BLaER1 treated with 17β-estradiol and CSF1 and Interleukin-3, amounts not matched to agents 10 nM and 100 nM (cell line): ENCODE measurements around the gene DEAF1.

ENCODE experiments used
- H3K27ac ChIP-seq, 11 experiments: shearing (Covaris generic); formaldehyde crosslinking; 2 replicates each; pipeline ENCODE4 v1.8.1; 2022
- H3K27me3 ChIP-seq, 11 experiments: shearing (Covaris generic); formaldehyde crosslinking; 2 replicates each; pipeline ENCODE4 v1.8.1; 2022
- H3K36me3 ChIP-seq, 11 experiments: shearing (Covaris generic); formaldehyde crosslinking; 2 replicates each; pipeline ENCODE4 v1.8.1; 2022
- H3K4me1 ChIP-seq, 10 experiments: shearing (Covaris generic); formaldehyde crosslinking; 2 replicates each; pipeline ENCODE4 v1.8.1; 2022
- H3K4me2 ChIP-seq, 11 experiments: shearing (Covaris generic); formaldehyde crosslinking; 2 replicates each; pipeline ENCODE4 v1.8.1; 2022
- H3K4me3 ChIP-seq, 10 experiments: shearing (Covaris generic); formaldehyde crosslinking; 2 replicates each; pipeline ENCODE4 v1.8.1; 2022
- H3K9ac ChIP-seq, 11 experiments: shearing (Covaris generic); formaldehyde crosslinking; 2 replicates each; pipeline ENCODE4 v1.8.1; 2022
- H3K9me3 ChIP-seq, 11 experiments: shearing (Covaris generic); formaldehyde crosslinking; replicated peaks in 1 of 11; 2 replicates each; pipeline ENCODE4 v1.8.1; 2022
- H4K20me1 ChIP-seq, 11 experiments: shearing (Covaris generic); formaldehyde crosslinking; 2 replicates each; pipeline ENCODE4 v1.8.1; 2022
- Cebpa-rat ChIP-seq, 11 experiments: shearing (Covaris generic); IDR thresholded peaks; 2 replicates each; pipeline ENCODE4 v1.8.1; 2022

DEAF1 gene

GRCh38 chr11:724049-724777 is 29.2 kb upstream of the DEAF1 start:
- Histone ChIP-seq H3K9me3 (no peaks in the 10 kb centered on the region), H3K36me3 (no peaks in the 10 kb centered on the region), H4K20me1 (peaks cover 0 to 34% (median 16%) of the 10 kb centered on the region in 11 experiments; a peak in 18 of 22 replicates), H3K9ac (0 out of 22 replicates have a peak overlapping the region, but pooled peaks of 1 of the 11 experiments have one; percentile 3), H3K27ac (no peak overlapping the region), H3K4me2 (peak overlapping the region in 3 of 11 experiments; percentile 10 to 12 (median 12); a peak in 3 of 22 replicates), H3K4me1 (peaks cover 32 to 80% (median 64%) of the 10 kb centered on the region in 10 experiments), H3K4me3 (no peak overlapping the region), H3K27me3 (peaks cover 58 to 75% (median 67%) of the 10 kb centered on the region in 11 experiments)
- TF ChIP-seq Cebpa-rat (IDR thresholded peaks at IDR 0.05) = no peak

GRCh38 chr11:723120-723883 is 28.3 kb upstream of the DEAF1 start:
- H3K4me1 ChIP-seq = peaks cover 29 to 71% (median 55%) of the 10 kb centered on the region in 10 experiments
- H3K27me3 ChIP-seq = peaks cover 60 to 77% (median 69%) of the 10 kb centered on the region in 11 experiments
- no peak overlapping the region for H3K4me3 ChIP-seq
- 0 out of 22 replicates have a peak overlapping the region, but pooled peaks of 1 of the 11 experiments have one; percentile 3 for H3K9ac ChIP-seq
- H4K20me1 ChIP-seq = peaks cover 0 to 31% (median 16%) of the 10 kb centered on the region in 11 experiments; a peak in 18 of 22 replicates
- no peaks in the 10 kb centered on the region for H3K9me3 ChIP-seq
- no peak overlapping the region for H3K27ac ChIP-seq
- H3K36me3 ChIP-seq = no peaks in the 10 kb centered on the region
- no peak for TF ChIP-seq Cebpa-rat (IDR thresholded peaks at IDR 0.05)
- H3K4me2 ChIP-seq = peak overlapping the region in 9 of 11 experiments; percentile 6 to 53 (median 39); a peak in 10 of 22 replicates

GRCh38 chr11:722346-722811 is 27.4 kb upstream of the DEAF1 start:
- no peak for TF ChIP-seq Cebpa-rat (IDR thresholded peaks at IDR 0.05)
- H3K4me1 ChIP-seq = peaks cover 20 to 62% (median 46%) of the 10 kb centered on the region in 10 experiments
- peaks cover 60 to 73% (median 68%) of the 10 kb centered on the region in 11 experiments for H3K27me3 ChIP-seq
- peak overlapping the region; percentile 77 to 93 (median 88) for H3K4me2 ChIP-seq
- no peaks in the 10 kb centered on the region for H3K36me3 ChIP-seq
- H3K4me3 ChIP-seq = peak overlapping the region in 8 of 10 experiments; percentile 10 to 63 (median 51); a peak in 10 of 20 replicates
- H3K9ac ChIP-seq = 0 out of 22 replicates have a peak overlapping the region, but pooled peaks of 1 of the 11 experiments have one; percentile 29
- H4K20me1 ChIP-seq = peaks cover 0 to 31% (median 16%) of the 10 kb centered on the region in 11 experiments; a peak in 18 of 22 replicates
- no peaks in the 10 kb centered on the region for H3K9me3 ChIP-seq
- H3K27ac ChIP-seq = no peak overlapping the region

GRCh38 chr11:721741-722345 is 26.8 kb upstream of the DEAF1 start:
- H3K9me3 ChIP-seq = no peaks in the 10 kb centered on the region
- no peak for TF ChIP-seq Cebpa-rat (IDR thresholded peaks at IDR 0.05)
- peaks cover 57 to 68% (median 63%) of the 10 kb centered on the region in 11 experiments for H3K27me3 ChIP-seq
- peaks cover 0 to 31% (median 16%) of the 10 kb centered on the region in 11 experiments; a peak in 18 of 22 replicates for H4K20me1 ChIP-seq
- H3K4me2 ChIP-seq = peak overlapping the region; percentile 77 to 93 (median 88)
- H3K4me3 ChIP-seq = peak overlapping the region in 9 of 10 experiments; percentile 40 to 63 (median 51); a peak in 13 of 20 replicates
- H3K27ac ChIP-seq = no peak overlapping the region
- H3K36me3 ChIP-seq = no peaks in the 10 kb centered on the region
- 0 out of 22 replicates have a peak overlapping the region, but pooled peaks of 2 of the 11 experiments have one; percentile 29 to 51 for H3K9ac ChIP-seq
- H3K4me1 ChIP-seq = peaks cover 20 to 56% (median 41%) of the 10 kb centered on the region in 10 experiments

GRCh38 chr11:721247-721740 is 26.3 kb upstream of the DEAF1 start:
- Histone ChIP-seq H3K27me3 (peaks cover 52 to 62% (median 58%) of the 10 kb centered on the region in 11 experiments), H4K20me1 (peaks cover 0 to 31% (median 16%) of the 10 kb centered on the region in 11 experiments; a peak in 18 of 22 replicates), H3K4me3 (peak overlapping the region; percentile 38 to 63 (median 50); a peak in 19 of 20 replicates), H3K4me1 (peaks cover 17 to 51% (median 35%) of the 10 kb centered on the region in 10 experiments), H3K27ac (no peak overlapping the region), H3K9me3 (no peaks in the 10 kb centered on the region), H3K4me2 (peak overlapping the region; percentile 77 to 93 (median 88)), H3K36me3 (no peaks in the 10 kb centered on the region), H3K9ac (peak overlapping the region in 4 of 11 experiments; percentile 14 to 51 (median 32); a peak in 4 of 22 replicates)
- TF ChIP-seq Cebpa-rat (IDR thresholded peaks at IDR 0.05) = no peak

- H3K36me3 ChIP-seq = no peaks in the 10 kb centered on the region
These were observed 25.7 kb upstream of the DEAF1 start for GRCh38 chr11:720642-721246.

GRCh38 chr11:720017-720641 is 25.1 kb upstream of the DEAF1 start:
- H3K4me1 ChIP-seq = peaks cover 17 to 42% (median 29%) of the 10 kb centered on the region in 10 experiments
- no peaks in the 10 kb centered on the region for H3K36me3 ChIP-seq
- H3K27ac ChIP-seq = no peak overlapping the region
- peak overlapping the region in 9 of 10 experiments; percentile 26 to 63 (median 49); a peak in 12 of 20 replicates for H3K4me3 ChIP-seq
- peaks cover 0 to 31% (median 16%) of the 10 kb centered on the region in 11 experiments; a peak in 18 of 22 replicates for H4K20me1 ChIP-seq
- H3K9me3 ChIP-seq = peaks cover 0 to 5% (median 0%) of the 10 kb centered on the region in 11 experiments; a peak in 3 of 22 replicates
- peak overlapping the region; percentile 46 to 93 (median 88); a peak in 21 of 22 replicates for H3K4me2 ChIP-seq
- no peak for TF ChIP-seq Cebpa-rat (IDR thresholded peaks at IDR 0.05)
- peaks cover 44 to 53% (median 49%) of the 10 kb centered on the region in 11 experiments for H3K27me3 ChIP-seq
- peak overlapping the region in 2 of 11 experiments; percentile 27 to 28; a peak in 3 of 22 replicates for H3K9ac ChIP-seq

More at GRCh38 chr11:720642-721246, 25.7 kb upstream of the DEAF1 start:
- Histone ChIP-seq H3K4me3 (peak overlapping the region; percentile 38 to 63 (median 50); a peak in 19 of 20 replicates), H4K20me1 (peaks cover 0 to 31% (median 16%) of the 10 kb centered on the region in 11 experiments; a peak in 18 of 22 replicates), H3K4me1 (peaks cover 17 to 48% (median 33%) of the 10 kb centered on the region in 10 experiments), H3K27me3 (peaks cover 50 to 59% (median 55%) of the 10 kb centered on the region in 11 experiments), H3K4me2 (peak overlapping the region; percentile 77 to 93 (median 88)), H3K9me3 (no peaks in the 10 kb centered on the region), H3K9ac (peak overlapping the region in 4 of 11 experiments; percentile 27 to 51 (median 32); a peak in 6 of 22 replicates), H3K27ac (no peak overlapping the region)
- TF ChIP-seq Cebpa-rat (IDR thresholded peaks at IDR 0.05) = no peak
